EH (cell line): ENCODE results near the gene ZCWPW2.

Experiments
- DNase-seq: peaks from one replicate; pipeline ENCODE4 v3.0.0-alpha.2; 2015; ENCODE audit warnings: low read depth

The ZCWPW2 gene

GRCh38 chr3:28376424-28376823 lies 27.9 kb downstream of the ZCWPW2 start:
- peak; percentile 2 for DNase-seq

- no peak for DNase-seq
Observed at GRCh38 chr3:28386049-28386448, 37.5 kb downstream of the ZCWPW2 start.

- no peak for DNase-seq
Observed at GRCh38 chr3:28388978-28389377, 40.5 kb downstream of the ZCWPW2 start.

GRCh38 chr3:28399206-28399605 lies 50.7 kb downstream of the ZCWPW2 start:
- no peak for DNase-seq

GRCh38 chr3:28406241-28406640 lies 57.7 kb downstream of the ZCWPW2 start:
- DNase-seq = no peak

- no peak for DNase-seq
Observed at GRCh38 chr3:28449398-28449797, 100.9 kb downstream of the ZCWPW2 start.

- DNase-seq = no peak
Observed at GRCh38 chr3:28462866-28463265, 114.3 kb downstream of the ZCWPW2 start.

GRCh38 chr3:28467414-28467813 lies 118.9 kb downstream of the ZCWPW2 start:
- DNase-seq = no peak

GRCh38 chr3:28476194-28476593 lies 127.7 kb downstream of the ZCWPW2 start:
- peak; percentile 41 for DNase-seq

GRCh38 chr3:28476764-28477163 lies 128.2 kb downstream of the ZCWPW2 start:
- DNase-seq = no peak

- DNase-seq = no peak
Observed at GRCh38 chr3:28485164-28485563, 136.6 kb downstream of the ZCWPW2 start.

- no peak for DNase-seq
Observed at GRCh38 chr3:28495301-28495700, 146.8 kb downstream of the ZCWPW2 start.

- no peak for DNase-seq
Observed at GRCh38 chr3:28502397-28502937, 153.9 kb downstream of the ZCWPW2 start.

GRCh38 chr3:28504976-28505375 lies 156.5 kb downstream of the ZCWPW2 start:
- no peak for DNase-seq

- DNase-seq = no peak
Observed at GRCh38 chr3:28521663-28522062, 173.1 kb downstream of the ZCWPW2 start.

GRCh38 chr3:28542351-28542750 lies 193.8 kb downstream of the ZCWPW2 start:
- no peak for DNase-seq

GRCh38 chr3:28544236-28544635 lies 195.7 kb downstream of the ZCWPW2 start:
- no peak for DNase-seq

- no peak for DNase-seq
Observed at GRCh38 chr3:28544831-28545230, 196.3 kb downstream of the ZCWPW2 start.

- no peak for DNase-seq
Observed at GRCh38 chr3:28547677-28548076, 199.2 kb downstream of the ZCWPW2 start.

GRCh38 chr3:28553175-28553574 lies 204.7 kb downstream of the ZCWPW2 start:
- DNase-seq = no peak

- DNase-seq = no peak
Observed at GRCh38 chr3:28556195-28556594, 207.7 kb downstream of the ZCWPW2 start.

GRCh38 chr3:28564211-28564610 lies 215.7 kb downstream of the ZCWPW2 start:
- DNase-seq = no peak

- no peak for DNase-seq
Observed at GRCh38 chr3:28569357-28569756, 220.8 kb downstream of the ZCWPW2 start.

GRCh38 chr3:28574036-28574435 lies 225.5 kb downstream of the ZCWPW2 start:
- no peak for DNase-seq
